IMR-90 (cell line): ENCODE measurements around the gene ATP2B2. TPM values are rescaled to one million over a fixed set of nuclear protein-coding genes. Genes with fewer than 3 reads are reported as not detected.

Experiments used
- ATAC-seq: fragments of 200-7000 bp; cut with Tn5 transposase; 2 replicates; pipeline ENCODE4 v1.9.1; 2020; ENCODE audit warnings: low read depth, mild to moderate bottlenecking, moderate library complexity
- BruUV-seq: library from RNA; stranded (reverse); fragments of 400-500 nt; replicated peaks from 2 replicates; lab custom pipeline; 2021; lab: Mats Ljungman, UMichigan
- CTCF ChIA-PET: fragments of 300-600 bp; formaldehyde crosslinking; extraction: SDS; loops from one replicate; lab custom pipeline; 2021; ENCODE audit warnings: antibody characterized with exemption; lab: Yijun Ruan, JAX
- POLR2A ChIA-PET: fragments of 300-600 bp; sonication (Branson Sonifier 250); formaldehyde crosslinking; loops from one replicate; lab custom pipeline; 2022; ENCODE audit warnings: antibody characterized with exemption; ENCODE audit not compliant: unreplicated experiment; lab: Charles Lee
- DNase-seq: peaks from one replicate; pipeline ENCODE4 v3.0.0; 2013
- H2AFZ ChIP-seq: replicated peaks from 2 replicates; pipeline ENCODE3; 2013; ENCODE audit warnings: low read length, mild to moderate bottlenecking; ENCODE audit not compliant: poor library complexity
- H2AK5ac ChIP-seq: 2 replicates; pipeline ENCODE4 v1.6.1; 2013; ENCODE audit warnings: low read depth, low read length, inconsistent platforms
- H2AK9ac ChIP-seq: replicated peaks from 2 replicates; pipeline ENCODE3; 2013; ENCODE audit warnings: mild to moderate bottlenecking, low read depth, low read length, moderate library complexity; ENCODE audit not compliant: poor library complexity
- H2BK120ac ChIP-seq: 2 replicates; pipeline ENCODE4 v1.6.1; 2013; ENCODE audit warnings: low read depth, low read length, inconsistent platforms
- H2BK15ac ChIP-seq: 3 replicates; pipeline ENCODE4 v1.6.1; 2013; ENCODE audit warnings: low read depth, low read length, inconsistent platforms
- H2BK20ac ChIP-seq: 2 replicates; pipeline ENCODE4 v1.6.1; 2013; ENCODE audit warnings: low read depth, mild to moderate bottlenecking, inconsistent platforms, low read length, moderate library complexity
- H2BK5ac ChIP-seq: 2 replicates; pipeline ENCODE4 v1.6.1; 2013; ENCODE audit warnings: mild to moderate bottlenecking, low read depth, low read length, inconsistent platforms; ENCODE audit not compliant: poor library complexity, severe bottlenecking
- H3K14ac ChIP-seq: replicated peaks from 2 replicates; pipeline ENCODE4 v1.6.1; 2013; ENCODE audit warnings: low read depth, low read length, inconsistent platforms
- H3K18ac ChIP-seq: 2 replicates; pipeline ENCODE4 v1.6.1; 2013; ENCODE audit warnings: low read depth, low read length, control low read depth
- H3K23ac ChIP-seq: 2 replicates; pipeline ENCODE4 v1.6.1; 2013; ENCODE audit warnings: low read depth, low read length, inconsistent platforms
- H3K27ac ChIP-seq: 2 replicates; pipeline ENCODE4 v1.5.1; 2013; ENCODE audit warnings: mild to moderate bottlenecking, control low read depth, low read length; ENCODE audit not compliant: insufficient read depth
- H3K27me3 ChIP-seq: 2 replicates; pipeline ENCODE4 v1.6.1; 2013; ENCODE audit warnings: low read length; ENCODE audit not compliant: control insufficient read depth, insufficient read depth
- H3K36me3 ChIP-seq: 2 replicates; pipeline ENCODE4 v1.6.1; 2013; ENCODE audit warnings: low read length, mixed read lengths; ENCODE audit not compliant: control insufficient read depth, insufficient read depth
- H3K4ac ChIP-seq: 2 replicates; pipeline ENCODE4 v1.6.1; 2013; ENCODE audit warnings: low read depth, low read length, inconsistent platforms
- H3K4me1 ChIP-seq: 2 replicates; pipeline ENCODE4 v1.6.1; 2013; ENCODE audit warnings: low read length, mixed read lengths; ENCODE audit not compliant: control insufficient read depth, insufficient read depth
- H3K4me2 ChIP-seq: 2 replicates; pipeline ENCODE4 v1.6.1; 2013; ENCODE audit warnings: low read depth, mild to moderate bottlenecking, control low read depth, low read length, moderate library complexity
- H3K4me3 ChIP-seq: 2 replicates; pipeline ENCODE4 v1.5.1; 2013; ENCODE audit warnings: low read depth, mild to moderate bottlenecking, control low read depth, low read length, moderate library complexity; ENCODE audit not compliant: insufficient read depth
- H3K56ac ChIP-seq: 2 replicates; pipeline ENCODE4 v1.6.1; 2013; ENCODE audit warnings: low read length, inconsistent platforms; ENCODE audit not compliant: insufficient read depth; ENCODE audit errors: extremely low read depth
- H3K79me1 ChIP-seq, 2 experiments: 2 replicates each; pipeline ENCODE4 v1.6.1; 2013; ENCODE audit warnings: low read length in 2 of 2, inconsistent platforms in 1 of 2, low read depth in 1 of 2
- H3K9ac ChIP-seq: 2 replicates; pipeline ENCODE4 v1.6.1; 2013; ENCODE audit warnings: low read depth, low read length, control low read depth
- H3K9me1 ChIP-seq: 2 replicates; pipeline ENCODE4 v1.6.1; 2013; ENCODE audit warnings: low read length, inconsistent platforms; ENCODE audit not compliant: insufficient read depth
- H3K9me3 ChIP-seq: 2 replicates; pipeline ENCODE4 v1.6.1; 2013; ENCODE audit warnings: low read length; ENCODE audit not compliant: control insufficient read depth, insufficient read depth
- H4K20me1 ChIP-seq: 2 replicates; pipeline ENCODE4 v1.6.1; 2013; ENCODE audit warnings: low read length, inconsistent platforms; ENCODE audit not compliant: insufficient read depth
- H4K5ac ChIP-seq: 2 replicates; pipeline ENCODE4 v1.6.1; 2013; ENCODE audit warnings: mild to moderate bottlenecking, low read depth, low read length, control low read depth
- H4K8ac ChIP-seq, 2 experiments: 2 replicates each; pipeline ENCODE4 v1.6.1; 2013; ENCODE audit warnings: low read depth in 2 of 2, low read length in 2 of 2, control low read depth in 1 of 2, inconsistent platforms in 1 of 2
- H4K91ac ChIP-seq: 2 replicates; pipeline ENCODE4 v1.6.1; 2013; ENCODE audit warnings: low read depth, low read length, inconsistent platforms; ENCODE audit not compliant: insufficient read depth
- CEBPB ChIP-seq: IDR thresholded peaks from 2 replicates; pipeline ENCODE4 v1.6.1; 2012; ENCODE audit warnings: low read depth, low read length, improper control_type of control experiment
- FOS ChIP-seq: fragments of 150-350 bp; IDR thresholded peaks from 2 replicates; pipeline ENCODE4 v1.6.1; 2016; ENCODE audit warnings: low read depth, low read length
- RCOR1 ChIP-seq: IDR thresholded peaks from 2 replicates; pipeline ENCODE4 v1.6.1; 2012; ENCODE audit warnings: mild to moderate bottlenecking, low read length, improper control_type of control experiment; ENCODE audit not compliant: insufficient replicate concordance
- WGBS, 2 experiments: methylation state at CpG; one replicate each; pipeline versions ENCODE4 v1.1.5 to v1.1.7; 2013; ENCODE audit warnings: missing lambda C conversion rate in 2 of 2; ENCODE audit not compliant: insufficient read length in 1 of 2; ENCODE audit errors: extremely low coverage in 2 of 2; 5-methylcytosine and 5-hydroxymethylcytosine counted together
- dilution Hi-C: fragments of 300-500 bp; cut with HindIII; formaldehyde crosslinking; loops from one replicate; pipeline ENCODE4 v1.14.3; 2018; ENCODE audit warnings: low sequenced_read_pairs; ENCODE audit not compliant: unreplicated experiment
- in situ Hi-C: fragments of 300-500 bp; cut with MboI; formaldehyde crosslinking; loops from 3 replicates; pipeline ENCODE4 v1.14.3; 2019; ENCODE audit warnings: low sequenced_read_pairs, inconsistent platforms, mixed read lengths
- intact Hi-C: fragments of 100-400 bp; cut with micrococcal nuclease; formaldehyde crosslinking; loops from 2 replicates; pipeline ENCODE4 v1.10.0; 2022
- polyA plus RNA-seq, 3 experiments: library from polyadenylated mRNA; depleted of rRNA; stranded (reverse); fragments of >200 nt; gene quantifications; 2 replicates each; pipeline ENCODE4 v1.2.3, GENCODE V29; 2012; ENCODE audit warnings: low replicate concordance in 1 of 3
- total RNA-seq: library from RNA; depleted of rRNA; stranded (reverse); fragments of >200 nt; gene quantifications from 2 replicates; pipeline ENCODE4 v1.2.3, GENCODE V29; 2012

The ATP2B2 gene
- total and polyA plus RNA-seq, 2 of the 4 experiments (the other 2 are of a cell fraction): under 0.01 to 0.02 TPM

DNA sequence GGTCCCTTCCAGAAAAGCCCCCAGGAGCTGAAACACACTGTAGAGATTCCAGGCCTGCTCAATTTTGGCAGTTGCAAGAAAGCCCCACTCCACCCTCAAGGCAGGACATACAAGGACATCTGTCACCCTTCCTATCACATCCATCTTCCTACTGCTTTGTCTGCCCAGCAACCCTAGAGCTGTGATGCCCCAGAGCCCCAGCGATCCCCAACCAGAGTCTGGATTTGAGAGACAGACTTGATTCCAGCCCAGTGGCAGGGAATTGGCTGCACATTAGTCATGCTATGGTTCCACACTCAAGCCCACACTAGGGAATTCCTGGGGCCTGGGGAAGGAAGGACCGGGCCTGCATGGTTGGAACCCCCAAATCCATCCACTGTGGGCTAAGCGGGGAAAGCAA, 56.8 kb downstream of the ATP2B2 start:
- H3K9ac ChIP-seq: no peak overlapping the region
- no peak overlapping the region for H2BK5ac ChIP-seq
- no peak overlapping the region for H3K23ac ChIP-seq
- 90% methylated on average over 1 of the region's 3 CpGs; no CpG with 5 or more reads in 1 of the 2 experiments for WGBS, 2 experiments
- in situ Hi-C loops (no loop called here), dilution Hi-C loops (no loop called here), intact Hi-C loops (no loop called here)
- H3K9me3 ChIP-seq: no peaks in the 10 kb centered on the region
- no peak overlapping the region for H2BK15ac ChIP-seq
- ATAC-seq (no peak), DNase-seq (no peak)
- no peak overlapping the region for H2BK20ac ChIP-seq
- H3K36me3 ChIP-seq: no peaks in the 10 kb centered on the region
- ChIA-PET POLR2A (no interaction called here), CTCF (no interaction called here)
- H3K4me2 ChIP-seq: no peak overlapping the region
- H2AFZ ChIP-seq: no peak overlapping the region
- no peak overlapping the region for H3K56ac ChIP-seq
- H3K4ac ChIP-seq: no peak overlapping the region
- H4K20me1 ChIP-seq: no peaks in the 10 kb centered on the region
- no peak overlapping the region for H3K18ac ChIP-seq
- no peak overlapping the region for H4K8ac ChIP-seq
- no peak overlapping the region for H3K27ac ChIP-seq
- no peak overlapping the region for H3K14ac ChIP-seq
- no peak overlapping the region for H2AK9ac ChIP-seq
- no peak overlapping the region for H3K4me3 ChIP-seq
- BruUV-seq: no TSS peak
- peaks cover 33% of the 10 kb centered on the region for H3K27me3 ChIP-seq
- no peak overlapping the region for H2AK5ac ChIP-seq
- H4K91ac ChIP-seq: no peak overlapping the region
- H2BK120ac ChIP-seq: no peak overlapping the region
- H3K79me1 ChIP-seq: no peaks in the 10 kb centered on the region
- peaks cover 4% of the 10 kb centered on the region for H3K4me1 ChIP-seq
- peaks cover 2% of the 10 kb centered on the region; the same call in 1 of the 2 replicates for H3K9me1 ChIP-seq
- no peak overlapping the region for H4K5ac ChIP-seq
- TF ChIP-seq RCOR1 (no peak), CEBPB (no peak), FOS (no peak)
